T-helper 1 cell treated with Interleukin-12 subunit alpha and Interleukin-12 subunit beta and Interleukin-4 antibody, amounts not matched to agents 30 ng/mL and 1 ng/mL, for 36 hours (primary cell): Measurements from ENCODE around the gene NRM. TPM values are rescaled to one million over a fixed set of nuclear protein-coding genes. Genes with fewer than 3 reads are reported as not detected.

ENCODE experiments used
- intact Hi-C: fragments of 100-400 bp; cut with micrococcal nuclease; formaldehyde crosslinking; loops from one replicate; pipeline ENCODE4 v1.15.1; 2024
- total RNA-seq: library from RNA; stranded (reverse); gene quantifications from 2 replicates; pipeline ENCODE4 v1.2.3, GENCODE V29; 2022

NRM gene
- total RNA-seq, 1 donor from 2014 or later = 28.2 TPM

DNA sequence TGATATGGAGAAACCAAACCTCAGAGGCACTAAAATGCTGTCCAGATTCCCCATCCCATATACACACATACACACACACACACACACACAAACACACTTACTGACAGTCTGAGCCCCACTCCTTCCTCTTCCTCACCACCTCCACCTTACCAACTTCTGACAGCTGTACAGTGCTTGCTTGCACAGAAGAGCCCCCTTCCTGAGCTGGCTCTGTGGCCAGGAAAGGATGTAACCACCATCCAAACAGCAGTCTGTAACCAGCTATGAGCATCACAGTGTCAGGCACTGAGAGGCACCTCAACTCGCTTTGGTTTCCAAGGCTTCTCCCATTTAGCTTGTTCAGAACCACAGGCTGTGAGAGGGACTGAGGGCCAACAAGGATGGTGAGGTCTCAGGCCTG is 49.7 kb downstream of the NRM start:
- intact Hi-C loops = loop anchor here (10.0 kb wide), 1 partner anchor 1554 kb away; the partner anchor contains the start of genes GPSM3 and PBX2

DNA sequence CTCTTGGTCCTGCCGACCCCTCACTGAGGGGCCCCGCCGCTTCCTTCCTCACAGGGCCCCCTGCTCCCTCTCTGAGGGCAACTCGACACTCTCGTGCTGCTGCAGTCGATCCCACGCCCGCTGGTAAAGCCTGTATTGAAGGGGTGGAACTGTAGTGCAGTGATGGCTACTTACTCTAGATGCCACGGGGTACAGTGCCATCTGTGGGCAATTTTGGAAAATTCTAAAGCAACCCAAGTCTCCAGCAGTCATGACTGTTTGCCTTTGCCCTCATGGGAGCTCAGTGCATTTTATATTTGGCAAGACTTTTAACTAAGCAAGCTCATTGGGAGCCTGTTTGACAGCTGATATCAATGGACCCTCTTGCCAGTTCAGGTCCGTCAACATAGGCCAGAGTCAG is 50.3 kb downstream of the NRM start:
- intact Hi-C loops = loop anchor here (10.0 kb wide), 1 partner anchor 1554 kb away; the partner anchor contains the start of genes GPSM3 and PBX2

Other genes with a start within 250 kb of the NRM start
- 499 and 512 TPM in 2 replicates for gene HLA-E, start 201.5 kb downstream of the NRM start, total RNA-seq
- 49.4 and 49.7 TPM in 2 replicates for gene GNL1, start 134.5 kb downstream of the NRM start, total RNA-seq
- gene PRR3, start 133.7 kb downstream of the NRM start, total RNA-seq = 22.1 and 22.7 TPM in 2 replicates
- gene ABCF1, start 119.5 kb downstream of the NRM start, total RNA-seq = 103 and 104 TPM in 2 replicates
- gene PPP1R10, start 73.7 kb downstream of the NRM start, total RNA-seq = 95.2 and 100 TPM in 2 replicates
- 37.9 and 39.0 TPM in 2 replicates for gene MRPS18B, start 73.1 kb downstream of the NRM start, total RNA-seq
- gene ATAT1, start 64.1 kb downstream of the NRM start, total RNA-seq = 9.2 and 11.3 TPM in 2 replicates
- 22.2 and 31.1 TPM in 2 replicates for gene C6orf136, start 43.9 kb downstream of the NRM start, total RNA-seq
- 49.5 and 51.0 TPM in 2 replicates for gene DHX16, start 18.0 kb downstream of the NRM start, total RNA-seq
- gene PPP1R18, start 4.3 kb downstream of the NRM start, total RNA-seq = 305 and 322 TPM in 2 replicates
- 80.0 and 93.3 TPM in 2 replicates for gene MDC1, start 26.3 kb upstream of the NRM start, total RNA-seq
- gene TUBB, start 29.4 kb upstream of the NRM start, total RNA-seq = 905 and 913 TPM in 2 replicates
- gene FLOT1, start 51.7 kb upstream of the NRM start, total RNA-seq = 201 and 206 TPM in 2 replicates
- gene IER3, start 53.6 kb upstream of the NRM start, total RNA-seq = 76.8 and 77.8 TPM in 2 replicates
- 19.5 and 20.1 TPM in 2 replicates for gene DDR1, start 193.5 kb upstream of the NRM start, total RNA-seq
- 35.9 and 36.0 TPM in 2 replicates for gene GTF2H4, start 217.2 kb upstream of the NRM start, total RNA-seq
- 39.2 and 47.2 TPM in 2 replicates for gene VARS2, start 223.3 kb upstream of the NRM start, total RNA-seq
- gene SFTA2, start 241.2 kb upstream of the NRM start, total RNA-seq = not detected in 2 replicates
- not detected in 2 replicates for gene MUCL3, start 250.0 kb upstream of the NRM start, total RNA-seq